Activated gamma-delta T cell (primary cell): ENCODE measurements around the gene STMND1.
"Not testable (repeated sequence)": the region's sequence is repeated elsewhere in the genome, so short reads cannot be mapped to it uniquely, and the experiment has no call there.

Source experiments
- DNase-seq: peaks from one replicate; lab custom pipeline; 2025; lab: John Stamatoyannopoulos, UW
- total RNA-seq, 2 donors: gene quantifications; one replicate each; lab custom pipeline; 2026; lab: John Stamatoyannopoulos, UW

STMND1 gene
- total RNA-seq, result 0 reads per million in 2 donors

- no peak for DNase-seq
Observed at GRCh38 chr6:17101422-17102257, at the start of gene STMND1. Gene STMND1, plus strand, starts transcription at chr6:17102050. Its CDS starts 208 bp downstream, at chr6:17102258.

GRCh38 chr6:17054647-17055046 is 47.2 kb upstream of the STMND1 start:
- DNase-seq, result no peak

GRCh38 chr6:17057322-17057721 is 44.5 kb upstream of the STMND1 start:
- no peak for DNase-seq

GRCh38 chr6:17058550-17058949 is 43.3 kb upstream of the STMND1 start:
- DNase-seq, result no peak

GRCh38 chr6:17059022-17059421 is 42.8 kb upstream of the STMND1 start:
- no peak for DNase-seq

- no peak for DNase-seq
Observed at GRCh38 chr6:17059850-17060249, 42.0 kb upstream of the STMND1 start.

- DNase-seq, result no peak
Observed at GRCh38 chr6:17061097-17061496, 40.8 kb upstream of the STMND1 start.

GRCh38 chr6:17062871-17063440 is 38.9 kb upstream of the STMND1 start:
- no peak for DNase-seq

GRCh38 chr6:17064975-17065374 is 36.9 kb upstream of the STMND1 start:
- DNase-seq, result no peak

GRCh38 chr6:17066610-17067009 is 35.2 kb upstream of the STMND1 start:
- DNase-seq, result no peak

- DNase-seq, result not testable (repeated sequence)
Observed at GRCh38 chr6:17068972-17069371, 32.9 kb upstream of the STMND1 start.

- DNase-seq, result not testable (repeated sequence)
Observed at GRCh38 chr6:17070400-17070799, 31.4 kb upstream of the STMND1 start.

GRCh38 chr6:17073596-17073995 is 28.3 kb upstream of the STMND1 start:
- DNase-seq, result not testable (repeated sequence)

- no peak for DNase-seq
Observed at GRCh38 chr6:17081273-17081672, 20.6 kb upstream of the STMND1 start.

- no peak for DNase-seq
Observed at GRCh38 chr6:17081860-17082508, 19.9 kb upstream of the STMND1 start.

GRCh38 chr6:17083397-17083796 is 18.5 kb upstream of the STMND1 start:
- DNase-seq, result no peak

GRCh38 chr6:17086469-17086868 is 15.4 kb upstream of the STMND1 start:
- DNase-seq, result no peak

GRCh38 chr6:17088091-17088611 is 13.7 kb upstream of the STMND1 start:
- no peak for DNase-seq

GRCh38 chr6:17091122-17091521 is 10.7 kb upstream of the STMND1 start:
- no peak for DNase-seq

- DNase-seq, result no peak
Observed at GRCh38 chr6:17093686-17094085, 8.2 kb upstream of the STMND1 start.

- no peak for DNase-seq
Observed at GRCh38 chr6:17096096-17096495, 5.8 kb upstream of the STMND1 start.

- DNase-seq, result no peak
Observed at GRCh38 chr6:17096652-17097051, 5.2 kb upstream of the STMND1 start.

- DNase-seq, result no peak
Observed at GRCh38 chr6:17097982-17098381, 3.9 kb upstream of the STMND1 start.
